Testis (tissue), 3 donors: ENCODE data around the gene SLC37A1. TPM values are rescaled to one million over a fixed set of nuclear protein-coding genes. Genes with fewer than 3 reads are reported as not detected.

ENCODE experiments used
- DNase-seq: peaks from one replicate; pipeline ENCODE4 v3.0.0-alpha.2; 2019
- H3K27ac ChIP-seq, 2 donors: fragments of 200-600 bp; sonication (generic); one replicate each; pipeline ENCODE4 v1.5.1; 2019
- H3K27me3 ChIP-seq: fragments of 200-600 bp; sonication (generic); one replicate; pipeline ENCODE4 v1.5.1; 2019
- H3K36me3 ChIP-seq: fragments of 200-600 bp; sonication (generic); one replicate; pipeline ENCODE4 v1.5.1; 2017; ENCODE audit warnings: low read depth; ENCODE audit errors: missing control alignments
- H3K4me1 ChIP-seq: fragments of 200-600 bp; sonication (generic); one replicate; pipeline ENCODE4 v1.5.1; 2019
- H3K4me3 ChIP-seq, 2 donors: fragments of 200-600 bp; sonication (generic); one replicate each; pipeline ENCODE4 v1.5.1; 2017 to 2019
- H3K9me3 ChIP-seq: fragments of 200-600 bp; sonication (generic); one replicate; pipeline ENCODE4 v1.5.1; 2017
- POLR2A ChIP-seq: fragments of 450-650 bp; IDR thresholded peaks from one replicate; pipeline ENCODE4 v1.6.1; 2017; ENCODE audit warnings: antibody characterized with exemption, mild to moderate bottlenecking, moderate library complexity
- WGBS, 2 donors: methylation state at CpG; one replicate each; pipeline ENCODE4 v1.1.5; 2018; 5-methylcytosine and 5-hydroxymethylcytosine counted together
- intact Hi-C: fragments of 100-400 bp; cut with DNase I; formaldehyde crosslinking; loops from one replicate; pipeline ENCODE4 v1.15.1; 2023; ENCODE audit warnings: low total_unique reads
- polyA plus RNA-seq: library from polyadenylated mRNA; stranded (reverse); fragments of 350-450 nt; fragmentation: Illumina TruSeq; extraction: RNeasy Lipid Tissue Mini Kit (QIAGEN cat#74804); gene quantifications from one replicate; pipeline ENCODE4 v1.2.3, GENCODE V29; 2014; ENCODE audit warnings: low read depth, low replicate concordance; ENCODE audit not compliant: insufficient read depth
- total RNA-seq, 2 donors: library from RNA; depleted of rRNA; stranded (reverse); fragments of >200 nt; gene quantifications; one replicate each; pipeline ENCODE4 v1.2.3, GENCODE V29; 2016
- TF ChIP-seq, protein P1 (sequence below), 3 experiments: fragments of 450-650 bp in 2 of 3; fragments of 200-600 bp in 1 of 3; sonication (generic) in 1 of 3; IDR thresholded peaks; one replicate each; pipeline ENCODE4 v1.5.1; 2016 to 2019; ENCODE audit warnings: antibody characterized with exemption in 3 of 3, mild to moderate bottlenecking in 2 of 3, moderate library complexity in 1 of 3

The SLC37A1 gene
- total and polyA plus RNA-seq, 3 donors from 2014 or later, result 22.6 to 48.3 (median 24.3) TPM

- no peak for DNase-seq
- Histone ChIP-seq H3K27me3 (no peaks in the 10 kb centered on the region), H3K9me3 (no peaks in the 10 kb centered on the region), H3K4me3 (no peak overlapping the region), H3K4me1 (no peaks in the 10 kb centered on the region), H3K36me3 (no peaks in the 10 kb centered on the region), H3K27ac (no peak overlapping the region)
- intact Hi-C loops, result no loop called here
- whole genome bisulfite sequencing, 2 donors, result 89 to 92% methylated on average over 10 of the region's 10 CpGs
- TF ChIP-seq, protein P1, sequence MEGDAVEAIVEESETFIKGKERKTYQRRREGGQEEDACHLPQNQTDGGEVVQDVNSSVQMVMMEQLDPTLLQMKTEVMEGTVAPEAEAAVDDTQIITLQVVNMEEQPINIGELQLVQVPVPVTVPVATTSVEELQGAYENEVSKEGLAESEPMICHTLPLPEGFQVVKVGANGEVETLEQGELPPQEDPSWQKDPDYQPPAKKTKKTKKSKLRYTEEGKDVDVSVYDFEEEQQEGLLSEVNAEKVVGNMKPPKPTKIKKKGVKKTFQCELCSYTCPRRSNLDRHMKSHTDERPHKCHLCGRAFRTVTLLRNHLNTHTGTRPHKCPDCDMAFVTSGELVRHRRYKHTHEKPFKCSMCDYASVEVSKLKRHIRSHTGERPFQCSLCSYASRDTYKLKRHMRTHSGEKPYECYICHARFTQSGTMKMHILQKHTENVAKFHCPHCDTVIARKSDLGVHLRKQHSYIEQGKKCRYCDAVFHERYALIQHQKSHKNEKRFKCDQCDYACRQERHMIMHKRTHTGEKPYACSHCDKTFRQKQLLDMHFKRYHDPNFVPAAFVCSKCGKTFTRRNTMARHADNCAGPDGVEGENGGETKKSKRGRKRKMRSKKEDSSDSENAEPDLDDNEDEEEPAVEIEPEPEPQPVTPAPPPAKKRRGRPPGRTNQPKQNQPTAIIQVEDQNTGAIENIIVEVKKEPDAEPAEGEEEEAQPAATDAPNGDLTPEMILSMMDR (IDR thresholded peaks at IDR 0.05), result no peak
- no peak for TF ChIP-seq POLR2A
Measured at GRCh38 chr21:42557420-42557819, 43.8 kb downstream of the SLC37A1 start.

DNA sequence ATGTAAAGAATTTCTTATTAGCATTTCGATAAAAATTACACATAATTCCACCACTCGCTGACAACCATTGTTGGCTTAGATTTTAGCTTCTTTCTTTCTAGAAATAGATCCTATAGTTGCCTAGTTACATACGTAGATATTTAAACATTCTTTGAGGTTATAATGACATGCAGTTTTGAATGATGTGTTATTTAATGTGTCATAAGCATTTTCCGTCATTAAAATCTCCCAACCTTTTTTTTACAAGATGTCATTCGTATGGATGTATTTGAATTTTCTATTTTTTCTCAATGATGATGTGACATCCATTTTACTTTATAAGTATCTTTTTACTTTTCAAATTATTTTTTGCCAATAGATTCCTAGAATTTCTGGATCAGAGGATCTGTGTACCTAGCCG is 44.7 kb downstream of the SLC37A1 start:
- H3K27ac ChIP-seq, result no peak overlapping the region
- DNase-seq, result no peak
- 96 to 97% methylated on average over 6 of the region's 6 CpGs for WGBS, 2 donors
- no peaks in the 10 kb centered on the region for H3K27me3 ChIP-seq
- no peaks in the 10 kb centered on the region for H3K9me3 ChIP-seq
- no peak overlapping the region for H3K4me3 ChIP-seq
- H3K36me3 ChIP-seq, result no peaks in the 10 kb centered on the region
- TF ChIP-seq POLR2A, result no peak
- TF ChIP-seq, protein P1 (IDR thresholded peaks at IDR 0.05), result no peak
- H3K4me1 ChIP-seq, result no peaks in the 10 kb centered on the region
- intact Hi-C loops, result no loop called here

DNA sequence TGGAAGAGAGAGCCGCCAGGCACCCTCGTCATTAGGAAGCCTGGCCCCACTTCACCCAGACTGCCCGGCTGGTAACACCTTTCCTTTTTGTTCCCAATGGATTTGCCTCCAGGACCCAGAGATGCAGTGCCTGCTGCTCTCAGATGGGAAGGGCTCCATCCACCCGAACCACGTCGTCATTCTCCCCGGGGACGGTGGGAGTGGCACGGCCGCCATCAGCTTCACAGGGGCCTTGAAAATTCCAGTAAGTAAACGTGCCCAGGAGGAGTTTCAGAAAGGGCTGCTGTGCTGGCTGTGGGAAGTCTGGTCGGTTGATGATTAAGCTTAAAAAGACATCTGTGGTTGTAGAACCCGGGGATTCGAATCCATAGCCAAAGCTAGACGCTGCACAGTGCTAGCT is 45.2 kb downstream of the SLC37A1 start:
- H3K4me3 ChIP-seq, result no peak overlapping the region
- no peaks in the 10 kb centered on the region for H3K36me3 ChIP-seq
- DNase-seq, result no peak
- TF ChIP-seq POLR2A, result no peak
- TF ChIP-seq, protein P1 (IDR thresholded peaks at IDR 0.05), result no peak
- no peak overlapping the region for H3K27ac ChIP-seq
- intact Hi-C loops, result no loop called here
- H3K4me1 ChIP-seq, result no peaks in the 10 kb centered on the region
- WGBS, 2 donors, result 84 to 90% methylated on average over 15 of the region's 15 CpGs
- H3K9me3 ChIP-seq, result no peaks in the 10 kb centered on the region
- H3K27me3 ChIP-seq, result no peaks in the 10 kb centered on the region

DNA sequence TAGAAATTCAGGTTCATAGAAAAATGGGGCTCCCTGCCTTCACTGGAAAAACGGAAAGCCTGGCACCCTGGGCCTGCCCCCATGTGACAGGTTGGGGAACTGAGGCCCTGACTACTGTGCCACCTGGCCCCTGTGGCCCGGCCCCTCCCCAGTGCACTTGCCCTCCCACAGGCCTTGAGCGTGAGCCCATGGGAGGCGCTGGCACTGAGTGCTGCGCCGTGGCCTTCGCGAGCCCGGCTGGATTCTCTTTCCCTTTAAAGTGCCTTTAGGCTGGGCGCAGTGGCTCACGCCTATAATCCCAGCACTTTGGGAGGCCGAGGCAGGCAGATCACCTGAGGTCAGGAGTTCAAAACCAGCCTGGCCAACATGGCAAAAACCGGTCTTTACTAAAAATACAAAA is 45.7 kb downstream of the SLC37A1 start:
- H3K36me3 ChIP-seq, result no peaks in the 10 kb centered on the region
- no peak for TF ChIP-seq POLR2A

DNA sequence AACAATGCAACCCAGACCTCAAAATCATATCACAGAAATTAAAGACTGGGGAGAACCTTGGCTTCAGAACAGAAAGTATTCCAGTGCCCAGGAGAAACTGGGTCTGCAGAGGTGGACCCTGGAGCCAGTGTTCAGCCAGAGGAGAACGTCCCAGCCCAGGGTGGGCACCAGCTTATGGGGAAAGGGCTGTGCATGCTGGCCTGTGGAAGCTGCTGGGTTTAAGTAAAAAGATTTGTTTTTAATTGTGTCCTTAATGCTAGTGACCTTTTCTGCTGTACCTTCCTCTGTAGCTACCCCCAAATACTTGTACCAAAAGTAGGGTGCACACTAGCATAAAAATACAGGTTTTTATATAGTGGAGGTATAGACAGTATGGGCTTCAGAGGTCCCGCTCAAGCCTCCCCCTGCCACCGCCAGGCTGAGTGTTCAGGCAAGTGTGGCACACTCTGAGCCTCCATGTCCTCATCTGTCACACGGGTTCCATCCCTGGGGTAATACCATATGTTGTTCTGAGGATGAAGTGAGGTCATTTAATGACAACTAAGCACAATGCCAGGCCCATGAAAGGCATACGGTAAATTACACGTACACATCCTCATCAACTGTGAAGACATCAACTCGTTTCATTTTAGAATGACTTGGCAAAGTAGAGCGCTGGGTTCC is 47.0 kb downstream of the SLC37A1 start:
- DNase-seq, result no peak
- no peaks in the 10 kb centered on the region for H3K36me3 ChIP-seq
- 93 to 96% methylated on average over 8 of the region's 8 CpGs for WGBS, 2 donors
- no peak overlapping the region for H3K27ac ChIP-seq
- no peaks in the 10 kb centered on the region for H3K27me3 ChIP-seq
- TF ChIP-seq, protein P1 (IDR thresholded peaks at IDR 0.05), result no peak
- TF ChIP-seq POLR2A, result no peak
- H3K4me1 ChIP-seq, result no peaks in the 10 kb centered on the region
- H3K4me3 ChIP-seq, result no peak overlapping the region
- intact Hi-C loops, result no loop called here
- H3K9me3 ChIP-seq, result no peaks in the 10 kb centered on the region

More for the DNA sequence above, 45.7 kb downstream of the SLC37A1 start:
- 93 to 100% methylated on average over 4 to 13 of the region's 13 CpGs for WGBS, 2 donors
- Histone ChIP-seq H3K4me3 (no peak overlapping the region), H3K27me3 (no peaks in the 10 kb centered on the region), H3K9me3 (no peaks in the 10 kb centered on the region), H3K27ac (no peak overlapping the region), H3K4me1 (no peaks in the 10 kb centered on the region)
- intact Hi-C loops, result no loop called here
- DNase-seq, result no peak
